ENCODE data around the gene AP1AR.

- TF ChIP-seq POLR2A (IDR thresholded peaks at IDR 0.05; ENCODE audit: low read length) (no peak), GATA1 (IDR thresholded peaks at IDR 0.05; ENCODE audit: low read depth, low read length) (no peak)
Observed at GRCh38 chr4:112312610-112313239, 81.1 kb downstream of the AP1AR start.

All from erythroblast (primary cell).